ENCODE measurements around the gene AURKA.
"Not testable (repeated sequence)": the region's sequence is repeated elsewhere in the genome, so short reads cannot be mapped to it uniquely, and the experiment has no call there.

DNA sequence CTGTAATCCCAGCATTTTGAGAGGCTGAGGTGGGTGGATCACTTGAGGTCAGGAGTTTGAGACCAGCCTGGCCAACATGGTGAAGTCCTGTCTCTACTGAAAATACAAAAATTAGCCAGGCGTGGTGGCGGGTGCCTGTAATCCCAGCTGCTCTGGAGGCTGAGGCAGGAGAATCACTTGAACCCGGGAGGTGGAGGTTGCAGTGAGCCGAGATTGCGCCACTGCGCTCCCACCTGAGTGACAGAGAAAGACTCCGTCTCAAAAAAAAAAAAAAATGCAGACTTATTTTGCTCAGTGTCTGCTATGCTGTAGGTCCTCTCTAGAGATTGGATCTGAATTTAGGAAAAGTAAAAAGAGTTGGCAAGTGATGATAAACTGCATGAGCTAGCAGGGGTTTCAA lies 19.3 kb upstream of the AURKA start:
- TF ChIP-seq CTCF, EZH2phosphoT487 (IDR thresholded peaks at IDR 0.05; ENCODE audit: low read length): not testable (repeated sequence)

Data from MM.1S (cell line).